ENCODE results near the gene PRR20A.
"Not testable (repeated sequence)": the region's sequence is repeated elsewhere in the genome, so short reads cannot be mapped to it uniquely, and the experiment has no call there.

The PRR20A gene

DNA sequence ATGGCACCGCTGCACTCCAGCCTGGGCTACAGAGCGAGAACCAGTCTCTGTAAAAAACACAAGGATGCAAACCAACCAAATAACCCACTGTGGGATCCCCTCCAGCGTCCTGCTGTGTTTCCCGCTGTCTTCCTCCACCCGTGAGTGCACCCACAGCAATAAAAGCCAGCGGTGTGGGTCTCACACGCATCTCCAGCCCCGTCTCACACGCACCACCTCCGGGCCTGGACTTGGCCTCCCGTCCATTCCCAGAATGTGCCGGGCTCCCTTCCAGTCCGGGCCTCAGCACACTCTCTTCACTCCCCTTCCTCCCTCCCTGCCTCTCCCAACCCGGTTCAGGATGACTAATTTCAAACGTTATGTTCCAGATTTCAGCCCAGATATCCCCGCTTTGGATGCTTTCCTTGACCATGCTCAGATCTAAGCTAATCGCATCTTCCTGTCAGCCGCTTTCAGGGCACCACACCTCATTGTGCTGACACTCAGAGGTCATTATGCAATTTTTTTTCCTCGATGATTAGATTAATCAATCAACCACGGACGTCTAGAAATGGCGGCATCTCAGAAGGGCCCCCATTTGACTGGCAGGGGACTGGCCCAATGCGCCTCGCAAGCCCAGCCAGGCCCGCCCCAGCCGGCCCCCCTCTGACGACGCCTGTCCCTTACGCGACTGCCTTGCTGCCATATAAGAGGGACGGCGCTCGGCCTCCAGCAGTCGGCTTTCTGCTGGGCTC, at the start of gene PRR20A:
Gene PRR20A, plus strand, starts transcription at position 684 of the 734 bp plus-strand sequence. CDS start 387 bp downstream, outside the sequence.
- in situ Hi-C loops (cut with MboI; ENCODE audit: low sequenced_read_pairs), result not testable (repeated sequence)

DNA sequence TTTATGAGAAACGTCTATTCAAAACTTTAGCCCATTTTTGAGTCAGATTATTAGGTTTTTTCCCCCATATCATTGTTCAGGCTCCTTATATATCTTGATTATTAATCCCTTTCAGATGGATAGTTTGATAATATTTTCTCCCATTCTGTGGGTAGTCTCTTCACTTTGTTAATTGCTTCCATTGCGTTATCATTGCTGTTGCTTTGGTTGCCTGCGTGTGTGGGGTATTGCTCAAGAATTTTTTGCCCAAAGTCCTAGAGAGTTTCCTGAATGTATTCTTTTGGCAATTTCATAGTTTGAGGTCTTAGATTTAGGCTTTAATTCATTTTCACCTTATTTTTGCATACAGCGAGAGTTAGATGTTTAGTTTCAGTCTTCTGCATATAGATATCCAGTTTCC, 25.8 kb upstream of the PRR20A start:
- in situ Hi-C loops (cut with MboI; ENCODE audit: low sequenced_read_pairs), result no loop called here

DNA sequence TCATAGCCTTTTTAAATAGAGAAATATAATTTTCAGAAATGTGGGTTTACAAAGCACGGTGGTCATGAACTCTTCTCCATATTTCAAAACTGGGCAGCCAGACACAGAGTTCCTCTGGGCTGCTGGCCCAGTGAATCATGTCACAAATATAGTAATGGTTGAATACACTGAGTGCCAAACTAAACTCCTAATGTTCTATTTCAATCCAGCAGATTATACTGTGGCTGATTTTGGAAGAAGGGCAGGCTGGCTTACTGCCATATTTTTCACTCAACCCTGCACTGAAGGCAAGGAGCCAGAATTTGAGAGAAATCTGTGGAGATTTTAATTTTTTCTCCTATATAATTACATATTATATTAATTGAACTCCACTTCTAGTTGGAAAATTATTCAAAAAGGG, 17.0 kb upstream of the PRR20A start:
- in situ Hi-C loops (cut with MboI; ENCODE audit: low sequenced_read_pairs), result no loop called here

DNA sequence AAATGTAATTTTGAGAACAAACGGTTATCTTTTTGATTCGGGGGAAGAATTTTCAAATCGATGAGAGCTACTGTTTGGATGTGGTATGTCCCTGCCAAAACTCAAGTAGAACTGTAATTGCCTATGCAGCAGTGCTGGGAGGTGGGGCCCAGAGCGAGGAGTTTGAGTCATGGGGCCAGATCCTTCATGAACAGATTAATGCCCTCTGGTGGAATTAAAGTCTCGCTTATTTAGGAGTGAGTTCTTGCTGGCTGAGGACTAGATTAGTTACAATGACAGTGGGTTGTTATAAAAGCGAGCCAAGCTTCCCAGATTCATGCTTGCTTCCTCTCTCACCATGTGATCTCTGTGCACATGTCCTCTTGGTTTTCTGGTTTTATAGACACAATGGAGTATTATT, 11.8 kb upstream of the PRR20A start:
- in situ Hi-C loops (cut with MboI; ENCODE audit: low sequenced_read_pairs), result no loop called here

DNA sequence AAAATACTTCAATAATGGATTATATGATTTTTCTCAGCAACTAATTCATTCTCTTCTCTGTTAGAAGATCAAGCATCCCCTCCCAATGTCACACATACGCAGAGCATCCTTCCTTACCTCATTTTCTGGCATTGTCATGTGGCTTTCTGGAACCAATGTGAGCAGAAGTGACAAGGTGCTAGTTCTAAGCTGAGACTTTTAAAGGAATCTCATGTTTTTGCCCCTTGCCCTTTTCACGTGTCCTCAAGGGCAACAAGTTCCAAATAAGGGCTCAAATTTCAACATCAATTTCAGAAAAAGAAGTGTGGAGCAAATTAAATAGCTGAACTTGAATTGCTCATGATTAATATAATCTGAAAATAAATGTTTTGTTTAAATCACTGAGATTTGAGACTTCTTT, 4.6 kb upstream of the PRR20A start:
- in situ Hi-C loops (cut with MboI; ENCODE audit: low sequenced_read_pairs), result no loop called here

DNA sequence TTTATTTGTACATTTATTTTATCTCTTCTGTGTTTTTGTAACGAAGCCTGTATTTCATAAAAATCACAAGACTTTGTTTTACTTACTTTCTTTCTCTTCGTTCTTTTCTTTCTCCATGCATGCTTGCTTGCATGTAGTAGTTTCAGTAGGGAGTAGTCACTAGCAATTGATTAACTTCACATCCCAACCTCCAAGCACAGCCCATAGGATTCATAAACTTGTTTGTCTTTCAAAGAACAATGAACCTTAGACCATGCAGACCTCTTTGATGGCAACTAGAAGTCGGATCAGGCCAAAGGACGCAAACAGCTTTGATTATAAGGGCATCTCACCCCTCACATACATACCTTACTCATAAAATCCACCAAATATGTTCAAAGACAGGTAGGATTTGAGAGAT, 3.1 kb upstream of the PRR20A start:
- in situ Hi-C loops (cut with MboI; ENCODE audit: low sequenced_read_pairs), result no loop called here

DNA sequence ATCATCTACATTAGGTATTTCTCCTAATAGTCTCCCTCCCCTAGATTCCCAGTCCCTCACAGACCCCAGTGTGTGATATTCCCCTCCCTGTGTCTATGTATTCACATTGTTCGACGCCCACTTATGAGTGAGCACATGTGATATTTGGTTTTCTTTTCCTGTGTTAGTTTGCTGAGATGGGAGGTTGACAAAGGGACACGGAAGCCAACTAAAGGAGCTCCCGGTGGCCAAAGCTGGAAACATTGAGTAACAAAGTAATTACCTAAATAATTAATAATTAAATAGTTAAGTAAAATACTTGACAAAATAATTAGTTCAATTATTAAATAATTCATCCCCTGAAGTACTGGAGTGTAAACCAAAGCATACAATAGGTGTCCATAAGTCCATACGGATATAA, 1.7 kb upstream of the PRR20A start:
- in situ Hi-C loops (cut with MboI; ENCODE audit: low sequenced_read_pairs), result no loop called here

DNA sequence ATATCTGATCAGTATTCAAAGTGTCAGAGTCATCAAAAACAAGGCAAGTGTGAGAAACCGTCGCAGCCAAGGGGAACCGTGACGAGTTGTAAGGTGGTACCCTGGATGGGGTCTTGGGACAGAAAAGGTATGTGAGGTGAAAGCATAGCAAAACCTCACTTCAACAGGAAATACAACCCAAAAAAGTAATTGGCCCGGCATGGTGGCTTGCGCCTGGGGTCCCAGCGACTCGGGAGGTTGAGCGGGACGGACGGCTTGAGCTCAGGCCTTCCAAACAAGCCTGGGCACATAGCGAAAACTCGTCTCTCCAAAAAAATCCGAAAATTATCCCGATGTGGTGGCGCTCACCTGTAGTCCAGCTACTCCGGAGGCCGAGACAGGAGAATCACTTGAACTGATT, 937 bp upstream of the PRR20A start:
- in situ Hi-C loops (cut with MboI; ENCODE audit: low sequenced_read_pairs), result not testable (repeated sequence)

DNA sequence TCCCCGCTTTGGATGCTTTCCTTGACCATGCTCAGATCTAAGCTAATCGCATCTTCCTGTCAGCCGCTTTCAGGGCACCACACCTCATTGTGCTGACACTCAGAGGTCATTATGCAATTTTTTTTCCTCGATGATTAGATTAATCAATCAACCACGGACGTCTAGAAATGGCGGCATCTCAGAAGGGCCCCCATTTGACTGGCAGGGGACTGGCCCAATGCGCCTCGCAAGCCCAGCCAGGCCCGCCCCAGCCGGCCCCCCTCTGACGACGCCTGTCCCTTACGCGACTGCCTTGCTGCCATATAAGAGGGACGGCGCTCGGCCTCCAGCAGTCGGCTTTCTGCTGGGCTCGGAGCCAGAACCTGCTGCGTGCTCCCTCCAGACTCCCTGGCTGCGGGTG, 6.5 kb downstream of the PRR20A start, which contains the start of gene PRR20B:
Gene PRR20B, plus strand, starts transcription at position 301 of the 400 bp plus-strand sequence. CDS start 387 bp downstream, outside the sequence.
- in situ Hi-C loops (cut with MboI; ENCODE audit: low sequenced_read_pairs), result not testable (repeated sequence)

DNA sequence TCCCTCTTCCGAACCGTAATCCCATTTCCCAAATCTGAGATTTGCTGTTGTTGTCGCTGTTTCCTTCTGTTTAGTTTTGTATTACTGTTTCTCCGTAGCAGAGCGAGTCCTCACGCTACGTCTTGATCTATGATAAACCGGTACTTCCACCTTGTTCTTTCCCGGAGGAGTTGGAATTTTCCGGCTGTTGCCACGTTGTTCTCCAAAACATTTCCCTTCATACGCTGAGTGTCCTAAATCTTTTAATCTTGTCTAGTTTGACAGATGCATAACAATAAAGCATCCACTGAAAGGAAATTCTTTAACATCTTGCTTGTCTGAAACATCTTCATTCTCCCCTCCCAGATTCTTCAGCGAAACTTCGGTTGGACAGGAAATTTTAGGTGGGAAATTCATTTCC, 7.4 kb downstream of the PRR20A start:
- in situ Hi-C loops (cut with MboI; ENCODE audit: low sequenced_read_pairs), result not testable (repeated sequence)

DNA sequence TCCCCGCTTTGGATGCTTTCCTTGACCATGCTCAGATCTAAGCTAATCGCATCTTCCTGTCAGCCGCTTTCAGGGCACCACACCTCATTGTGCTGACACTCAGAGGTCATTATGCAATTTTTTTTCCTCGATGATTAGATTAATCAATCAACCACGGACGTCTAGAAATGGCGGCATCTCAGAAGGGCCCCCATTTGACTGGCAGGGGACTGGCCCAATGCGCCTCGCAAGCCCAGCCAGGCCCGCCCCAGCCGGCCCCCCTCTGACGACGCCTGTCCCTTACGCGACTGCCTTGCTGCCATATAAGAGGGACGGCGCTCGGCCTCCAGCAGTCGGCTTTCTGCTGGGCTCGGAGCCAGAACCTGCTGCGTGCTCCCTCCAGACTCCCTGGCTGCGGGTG, 13.0 kb downstream of the PRR20A start, which contains the start of gene PRR20C:
Gene PRR20C, plus strand, starts transcription at position 301 of the 400 bp plus-strand sequence. CDS start 387 bp downstream, outside the sequence.
- in situ Hi-C loops (cut with MboI; ENCODE audit: low sequenced_read_pairs), result not testable (repeated sequence)

DNA sequence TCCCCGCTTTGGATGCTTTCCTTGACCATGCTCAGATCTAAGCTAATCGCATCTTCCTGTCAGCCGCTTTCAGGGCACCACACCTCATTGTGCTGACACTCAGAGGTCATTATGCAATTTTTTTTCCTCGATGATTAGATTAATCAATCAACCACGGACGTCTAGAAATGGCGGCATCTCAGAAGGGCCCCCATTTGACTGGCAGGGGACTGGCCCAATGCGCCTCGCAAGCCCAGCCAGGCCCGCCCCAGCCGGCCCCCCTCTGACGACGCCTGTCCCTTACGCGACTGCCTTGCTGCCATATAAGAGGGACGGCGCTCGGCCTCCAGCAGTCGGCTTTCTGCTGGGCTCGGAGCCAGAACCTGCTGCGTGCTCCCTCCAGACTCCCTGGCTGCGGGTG, 19.6 kb downstream of the PRR20A start, which contains the start of gene PRR20D:
Gene PRR20D, plus strand, starts transcription at position 301 of the 400 bp plus-strand sequence. CDS start 387 bp downstream, outside the sequence.
- in situ Hi-C loops (cut with MboI; ENCODE audit: low sequenced_read_pairs), result not testable (repeated sequence)

DNA sequence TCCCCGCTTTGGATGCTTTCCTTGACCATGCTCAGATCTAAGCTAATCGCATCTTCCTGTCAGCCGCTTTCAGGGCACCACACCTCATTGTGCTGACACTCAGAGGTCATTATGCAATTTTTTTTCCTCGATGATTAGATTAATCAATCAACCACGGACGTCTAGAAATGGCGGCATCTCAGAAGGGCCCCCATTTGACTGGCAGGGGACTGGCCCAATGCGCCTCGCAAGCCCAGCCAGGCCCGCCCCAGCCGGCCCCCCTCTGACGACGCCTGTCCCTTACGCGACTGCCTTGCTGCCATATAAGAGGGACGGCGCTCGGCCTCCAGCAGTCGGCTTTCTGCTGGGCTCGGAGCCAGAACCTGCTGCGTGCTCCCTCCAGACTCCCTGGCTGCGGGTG, 26.2 kb downstream of the PRR20A start, which contains the start of gene PRR20E:
Gene PRR20E, plus strand, starts transcription at position 301 of the 400 bp plus-strand sequence. CDS start 387 bp downstream, outside the sequence.
- in situ Hi-C loops (cut with MboI; ENCODE audit: low sequenced_read_pairs), result not testable (repeated sequence)

DNA sequence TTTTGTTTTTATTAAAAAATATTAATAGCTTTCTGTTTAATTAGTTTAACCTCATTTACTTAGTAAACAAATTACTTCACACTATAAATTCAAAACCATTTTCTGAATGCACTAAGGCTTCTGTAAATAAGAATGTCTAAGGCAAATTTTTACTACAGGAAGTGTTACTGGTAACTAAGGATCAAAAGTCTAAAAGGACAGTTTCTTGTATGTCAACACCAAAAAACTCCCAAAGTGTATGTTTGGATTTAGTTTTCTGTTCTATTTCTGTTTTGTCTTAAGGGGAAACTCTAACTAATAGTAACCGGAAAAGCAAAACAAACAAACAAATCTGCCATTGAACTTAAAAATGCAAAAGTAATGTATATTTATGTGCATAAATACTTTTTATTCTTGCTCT, 50.9 kb downstream of the PRR20A start:
- in situ Hi-C loops (cut with MboI; ENCODE audit: low sequenced_read_pairs), result no loop called here
